Upper lobe of left lung (tissue), 6 donors: Measurements from ENCODE around the gene OPRM1. TPM values are rescaled to one million over a fixed set of nuclear protein-coding genes. Genes with fewer than 3 reads are reported as not detected.

Source experiments
- ATAC-seq, 2 donors: fragments of 200-7000 bp; cut with Tn5 transposase; one replicate each; pipeline ENCODE4 v1.9.1; 2022; ENCODE audit warnings: mild to moderate bottlenecking in 2 of 2, moderate library complexity in 2 of 2; ENCODE audit not compliant: low FRiP score in 2 of 2
- DNase-seq, 2 donors: peaks; one replicate each; pipeline ENCODE4 v3.0.0-alpha.2; 2019 to 2020
- H3K27ac ChIP-seq, 4 donors: fragments of 200-600 bp; sonication (generic); one replicate each; pipeline ENCODE4 v1.5.1; 2016 to 2019
- H3K27me3 ChIP-seq, 4 donors: fragments of 200-600 bp; sonication (generic); one replicate each; pipeline ENCODE4 v1.5.1; 2017 to 2019
- H3K36me3 ChIP-seq, 4 donors: fragments of 200-600 bp; sonication (generic); one replicate each; pipeline ENCODE4 v1.5.1; 2016 to 2019
- H3K4me1 ChIP-seq, 4 donors: fragments of 200-600 bp; sonication (generic); one replicate each; pipeline ENCODE4 v1.5.1; 2018 to 2019
- H3K4me3 ChIP-seq, 4 donors: fragments of 200-600 bp; sonication (generic); one replicate each; pipeline ENCODE4 v1.5.1; 2017 to 2019; ENCODE audit warnings: mild to moderate bottlenecking in 2 of 4, moderate library complexity in 1 of 4
- H3K9me3 ChIP-seq, 4 donors: fragments of 200-600 bp; sonication (generic); one replicate each; pipeline ENCODE4 v1.5.1; 2018 to 2019
- CTCF ChIP-seq, 6 experiments: fragments of 450-650 bp in 4 of 6; fragments of 200-600 bp in 2 of 6; sonication (generic) in 2 of 6; IDR thresholded peaks; one replicate each; pipeline ENCODE4 v1.5.1; 2016 to 2019; ENCODE audit warnings: antibody characterized with exemption in 6 of 6
- EP300 ChIP-seq, 4 donors: sonication (generic); formaldehyde crosslinking; IDR thresholded peaks; one replicate each; pipeline ENCODE4 v1.5.1; 2017; ENCODE audit warnings: antibody characterized with exemption in 4 of 4, control low read depth in 2 of 4
- POLR2A ChIP-seq, 4 donors: fragments of 450-650 bp; IDR thresholded peaks; one replicate each; pipeline ENCODE4 v1.5.1; 2016 to 2017; ENCODE audit warnings: antibody characterized with exemption in 4 of 4, mild to moderate bottlenecking in 2 of 4
- POLR2AphosphoS5 ChIP-seq, 2 donors: sonication (generic); formaldehyde crosslinking; IDR thresholded peaks; one replicate each; pipeline ENCODE4 v1.5.1; 2017; ENCODE audit warnings: antibody characterized with exemption in 2 of 2
- WGBS, 2 donors: methylation state at CpG; one replicate each; pipeline ENCODE4 v1.1.5; 2017 to 2018; 5-methylcytosine and 5-hydroxymethylcytosine counted together
- total RNA-seq, 6 donors: library from RNA; depleted of rRNA in 4 of 6; stranded (reverse); fragments of >200 nt in 4 of 6; gene quantifications; one replicate each; pipeline versions ENCODE4 v1.1.0 to v1.2.1, GENCODE V29; 2016 to 2021
- donor health status: DM: no; HTN: no; CAD: no; lungs with moderate emphysema.
- donor health status: DM: no; HTN: yes; CAD: no; lungs with severe emphysema.

Gene OPRM1
- total RNA-seq, 6 donors from 2014 or later = not detected

DNA sequence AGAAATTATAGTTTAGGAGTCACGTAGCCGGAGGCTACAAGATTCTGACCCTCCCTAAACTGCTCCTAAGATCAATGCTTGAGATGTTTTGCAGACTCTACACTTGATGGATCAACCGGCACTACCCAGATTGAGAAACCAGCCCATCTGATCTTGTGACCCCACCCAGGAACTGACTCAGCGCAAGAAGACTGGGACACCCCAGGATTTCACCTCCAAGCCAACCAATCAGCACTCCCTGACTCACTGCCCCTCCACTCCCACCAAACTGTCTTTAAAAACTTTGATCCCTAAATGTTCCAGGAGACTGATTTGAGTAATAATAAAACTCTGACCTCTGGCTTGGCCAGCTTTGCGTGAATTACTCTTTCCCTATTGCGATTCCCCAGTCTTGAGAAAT, 99.8 kb downstream of the OPRM1 start:
- WGBS, 2 donors = 86 to 94% methylated on average over 6 of the region's 6 CpGs
- no peaks in the 10 kb centered on the region for H3K36me3 ChIP-seq
- no peak for TF ChIP-seq POLR2A (IDR thresholded peaks at IDR 0.05)
- ATAC-seq (peak in 1 of 2 donors; percentile 43), DNase-seq (peak in 1 of 2 donors; percentile 31)
- no peak overlapping the region for H3K4me3 ChIP-seq
- no peaks in the 10 kb centered on the region for H3K27me3 ChIP-seq
- no peak overlapping the region for H3K27ac ChIP-seq
- H3K9me3 ChIP-seq = no peaks in the 10 kb centered on the region
- no peaks in the 10 kb centered on the region for H3K4me1 ChIP-seq

GRCh38 chr6:154139892-154140291, 100.9 kb downstream of the OPRM1 start:
- Histone ChIP-seq H3K36me3 (no peaks in the 10 kb centered on the region), H3K4me1 (no peaks in the 10 kb centered on the region), H3K4me3 (no peak overlapping the region), H3K27me3 (no peaks in the 10 kb centered on the region), H3K27ac (peak overlapping the region in 1 of 4 donors; percentile 49), H3K9me3 (no peaks in the 10 kb centered on the region)
- WGBS, 2 donors = 75 to 85% methylated on average over 6 of the region's 6 CpGs
- no peak for TF ChIP-seq CTCF (IDR thresholded peaks at IDR 0.05)
- TF ChIP-seq EP300 (IDR thresholded peaks at IDR 0.05) = no peak
- no peak for TF ChIP-seq POLR2AphosphoS5 (IDR thresholded peaks at IDR 0.05)
- no peak for TF ChIP-seq POLR2A (IDR thresholded peaks at IDR 0.05)
- peak in 1 of 2 donors; percentile 30 for DNase-seq
- ATAC-seq = peak; percentile 26 to 54

GRCh38 chr6:154140743-154141142, 101.7 kb downstream of the OPRM1 start:
- no peak for TF ChIP-seq POLR2A (IDR thresholded peaks at IDR 0.05)
- no peak for TF ChIP-seq EP300 (IDR thresholded peaks at IDR 0.05)
- TF ChIP-seq POLR2AphosphoS5 (IDR thresholded peaks at IDR 0.05) = no peak
- TF ChIP-seq CTCF (IDR thresholded peaks at IDR 0.05) = no peak
- Histone ChIP-seq H3K27me3 (no peaks in the 10 kb centered on the region), H3K9me3 (no peaks in the 10 kb centered on the region), H3K27ac (no peak overlapping the region), H3K4me3 (no peak overlapping the region), H3K4me1 (no peaks in the 10 kb centered on the region), H3K36me3 (no peaks in the 10 kb centered on the region)
- 43 to 77% methylated on average over 2 of the region's 2 CpGs for WGBS, 2 donors
- no peak for ATAC-seq
- DNase-seq = no peak

- Histone ChIP-seq H3K4me1 (no peaks in the 10 kb centered on the region), H3K27me3 (no peaks in the 10 kb centered on the region), H3K4me3 (no peak overlapping the region), H3K36me3 (no peaks in the 10 kb centered on the region), H3K27ac (no peak overlapping the region), H3K9me3 (no peaks in the 10 kb centered on the region)
- ATAC-seq (no peak), DNase-seq (no peak)
- 84 to 97% methylated on average over 1 of the region's 1 CpG for WGBS, 2 donors
- TF ChIP-seq EP300 (IDR thresholded peaks at IDR 0.05) (no peak), POLR2A (IDR thresholded peaks at IDR 0.05) (no peak), CTCF (IDR thresholded peaks at IDR 0.05) (no peak), POLR2AphosphoS5 (IDR thresholded peaks at IDR 0.05) (no peak)
These were observed 104.7 kb downstream of the OPRM1 start for GRCh38 chr6:154143753-154144152.

DNA sequence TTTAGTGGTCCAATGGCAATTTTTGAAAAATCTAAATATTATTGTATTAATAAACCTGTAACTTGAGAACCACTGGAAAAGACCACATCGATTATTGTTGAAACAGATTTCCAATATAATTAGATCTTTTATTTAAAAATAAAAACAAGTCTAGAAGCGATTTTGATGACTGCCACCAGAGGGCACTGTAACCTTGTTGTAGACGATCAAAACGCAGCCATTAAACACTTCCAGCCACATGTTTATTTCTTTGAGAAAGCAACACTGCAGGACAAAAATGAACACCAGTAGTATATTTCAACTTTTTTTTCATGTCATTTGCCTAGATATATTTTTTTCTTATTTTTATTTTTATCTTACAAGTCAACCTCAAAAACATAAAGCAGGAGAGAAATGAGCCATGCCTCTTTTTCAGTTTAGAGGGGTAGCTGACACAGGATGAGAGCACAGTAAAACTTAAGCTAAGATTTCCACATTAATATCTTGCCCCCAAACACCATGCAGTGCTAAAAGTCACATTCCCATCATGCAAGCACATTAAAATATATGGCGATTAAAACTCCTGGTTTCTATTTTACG, 115.4 kb downstream of the OPRM1 start:
- WGBS, 2 donors = 32 to 34% methylated on average over 6 of the region's 6 CpGs
- DNase-seq (peak in 1 of 2 donors; percentile 49), ATAC-seq (peak in 1 of 2 donors; percentile 67)
- H3K9me3 ChIP-seq = no peaks in the 10 kb centered on the region
- no peak overlapping the region for H3K4me3 ChIP-seq
- H3K36me3 ChIP-seq = no peaks in the 10 kb centered on the region
- no peaks in the 10 kb centered on the region for H3K27me3 ChIP-seq
- H3K4me1 ChIP-seq = peaks cover 17 to 24% (median 20%) of the 10 kb centered on the region in 4 donors
- no peak overlapping the region for H3K27ac ChIP-seq
- no peak for TF ChIP-seq POLR2A (IDR thresholded peaks at IDR 0.05)
- TF ChIP-seq CTCF (IDR thresholded peaks at IDR 0.05) = peak; percentile 48 to 78 (median 73)
- no peak for TF ChIP-seq POLR2AphosphoS5 (IDR thresholded peaks at IDR 0.05)
- no peak for TF ChIP-seq EP300 (IDR thresholded peaks at IDR 0.05)
